ENCODE results near the gene NAGLU. TPM values are rescaled to one million over a fixed set of nuclear protein-coding genes. Genes with fewer than 3 reads are reported as not detected.
"Not testable (repeated sequence)": the region's sequence is repeated elsewhere in the genome, so short reads cannot be mapped to it uniquely, and the experiment has no call there.

Gene NAGLU
- total RNA-seq, 1 donor from 2014 or later = 6.2 TPM

DNA sequence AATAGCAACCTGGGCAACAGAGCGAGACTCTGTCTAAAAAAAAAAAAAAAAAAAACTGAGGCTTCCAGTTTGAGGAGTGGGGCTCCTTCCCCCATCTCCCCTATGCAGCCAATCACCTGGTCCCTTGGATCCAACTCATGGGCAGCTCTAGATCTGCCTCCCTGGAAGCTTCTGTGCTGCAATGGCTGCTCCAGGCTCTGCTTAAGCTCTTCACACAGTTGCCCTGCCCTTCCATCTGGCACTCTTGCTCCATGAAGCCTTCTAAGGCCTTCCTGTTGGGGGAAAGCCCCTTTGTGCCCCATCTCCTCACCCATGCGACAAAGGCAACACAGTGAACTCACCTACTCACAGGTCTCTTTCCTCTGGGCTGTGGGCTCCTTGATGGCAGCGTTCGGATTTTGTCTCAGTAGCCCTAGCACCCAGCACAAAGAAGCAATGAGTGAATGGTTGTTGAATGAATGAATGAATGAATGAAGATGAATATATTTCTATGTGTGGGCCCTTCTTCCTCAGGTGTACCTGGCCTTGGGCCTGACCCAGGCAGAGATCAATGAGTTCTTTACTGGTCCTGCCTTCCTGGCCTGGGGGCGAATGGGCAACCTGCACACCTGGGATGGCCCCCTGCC is 1.9 kb downstream of the NAGLU start:
- DNase-seq (ENCODE audit: low spot score) = no peak
- H3K4me1 Mint-ChIP-seq = peaks cover 13% of the 10 kb centered on the region
- peaks cover 10% of the 10 kb centered on the region for H3K4me1 ChIP-seq
- peak overlapping the region; percentile 77 for H3K4me3 Mint-ChIP-seq
- H3K79me2 ChIP-seq (ENCODE audit: low read depth) = peaks cover 5% of the 10 kb centered on the region
- H3K9me3 Mint-ChIP-seq = no peaks in the 10 kb centered on the region
- TF ChIP-seq CTCF (IDR thresholded peaks at IDR 0.05) (no peak), EZH2 (IDR thresholded peaks at IDR 0.05) (no peak), EZH2phosphoT487 (IDR thresholded peaks at IDR 0.05) (no peak)
- no peaks in the 10 kb centered on the region for H3K36me3 ChIP-seq
- peaks cover 3% of the 10 kb centered on the region for H3K36me3 Mint-ChIP-seq
- no peak overlapping the region for H3K4me3 ChIP-seq
- no peaks in the 10 kb centered on the region for H3K27me3 Mint-ChIP-seq (ENCODE audit: insufficient read depth, low read depth)
- H4K20me1 ChIP-seq (ENCODE audit: low read depth) = no peaks in the 10 kb centered on the region
- peaks cover 13% of the 10 kb centered on the region for H3K27me3 ChIP-seq
- H3K27ac ChIP-seq = no peak overlapping the region
- H3K27ac Mint-ChIP-seq = no peak overlapping the region
- no peaks in the 10 kb centered on the region for H3F3A ChIP-seq (ENCODE audit: low read depth)
- no peak overlapping the region for H3K9ac ChIP-seq
- H2AFZ ChIP-seq (replicated peaks) = no peak overlapping the region
- no peak overlapping the region for H3K4me2 ChIP-seq
- no peaks in the 10 kb centered on the region for H3K9me3 ChIP-seq (ENCODE audit: low read depth)

DNA sequence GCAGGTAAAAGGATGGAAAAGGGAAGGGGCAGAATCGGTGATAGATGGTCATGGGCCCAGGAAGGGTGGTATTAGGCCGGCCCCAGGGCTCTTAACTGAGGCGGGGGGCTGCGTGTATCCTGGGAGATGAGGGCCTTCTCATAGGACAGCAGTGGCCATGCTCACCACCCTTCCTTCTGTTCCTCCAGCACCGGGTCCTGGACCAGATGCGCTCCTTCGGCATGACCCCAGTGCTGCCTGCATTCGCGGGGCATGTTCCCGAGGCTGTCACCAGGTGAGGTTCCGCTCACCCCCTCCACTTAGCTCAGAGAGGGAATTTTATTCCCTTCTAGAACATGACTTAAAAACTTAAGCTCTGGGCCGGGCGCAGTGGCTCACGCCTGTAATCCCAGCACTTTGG is 2.4 kb downstream of the NAGLU start:
- H3K27ac Mint-ChIP-seq = no peak overlapping the region
- Histone ChIP-seq H3K79me2 (ENCODE audit: low read depth) (peaks cover 5% of the 10 kb centered on the region), H3K36me3 (no peaks in the 10 kb centered on the region)

DNA sequence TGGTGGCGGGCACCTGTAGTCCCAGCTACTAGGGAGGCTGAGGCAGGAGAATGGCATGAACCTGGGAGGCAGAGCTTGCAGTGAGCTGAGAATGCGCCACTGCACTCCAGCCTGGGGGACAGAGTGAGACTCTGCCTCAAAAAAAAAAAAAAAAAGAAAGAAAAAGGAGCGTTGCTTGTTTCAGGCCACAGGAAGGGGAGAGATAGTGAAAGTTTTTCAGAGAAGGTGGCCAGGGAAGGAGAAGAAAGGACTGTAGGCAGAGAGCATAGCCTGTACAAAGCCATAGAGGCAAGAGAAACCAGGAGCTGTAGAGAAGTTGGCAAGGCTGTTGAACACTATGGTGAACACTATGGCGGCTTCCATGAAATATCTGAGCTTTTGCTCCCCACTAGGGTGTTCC is 4.5 kb downstream of the NAGLU start:
- not testable (repeated sequence) for H4K20me1 ChIP-seq (ENCODE audit: low read depth); H3K36me3 Mint-ChIP-seq; H3F3A ChIP-seq (ENCODE audit: low read depth); DNase-seq (ENCODE audit: low spot score); H3K4me2 ChIP-seq; H2AFZ ChIP-seq (replicated peaks); H3K4me3 ChIP-seq; H3K4me3 Mint-ChIP-seq; H3K79me2 ChIP-seq (ENCODE audit: low read depth); H3K27ac Mint-ChIP-seq; H3K27me3 ChIP-seq; H3K27me3 Mint-ChIP-seq (ENCODE audit: insufficient read depth, low read depth); H3K4me1 ChIP-seq; H3K9me3 ChIP-seq (ENCODE audit: low read depth); H3K9ac ChIP-seq; H3K36me3 ChIP-seq; H3K27ac ChIP-seq; H3K9me3 Mint-ChIP-seq
- peaks cover 12% of the 10 kb centered on the region for H3K4me1 Mint-ChIP-seq

More for the DNA sequence above, 2.4 kb downstream of the NAGLU start:
- Mint-ChIP-seq H3K4me3 (no peak overlapping the region), H3K9me3 (no peaks in the 10 kb centered on the region), H3K4me1 (peaks cover 13% of the 10 kb centered on the region), H3K36me3 (peaks cover 3% of the 10 kb centered on the region), H3K27me3 (ENCODE audit: insufficient read depth, low read depth) (no peaks in the 10 kb centered on the region)
- no peak for DNase-seq (ENCODE audit: low spot score)
- H3K4me1 ChIP-seq = peaks cover 10% of the 10 kb centered on the region
- H4K20me1 ChIP-seq (ENCODE audit: low read depth) = no peaks in the 10 kb centered on the region
- H3K27me3 ChIP-seq = peaks cover 8% of the 10 kb centered on the region
- H3K9ac ChIP-seq = no peak overlapping the region
- TF ChIP-seq EZH2 (IDR thresholded peaks at IDR 0.05) = no peak
- TF ChIP-seq CTCF (IDR thresholded peaks at IDR 0.05) = no peak
- TF ChIP-seq EZH2phosphoT487 (IDR thresholded peaks at IDR 0.05) = no peak
- no peak overlapping the region for H2AFZ ChIP-seq (replicated peaks)
- H3K4me3 ChIP-seq = no peak overlapping the region
- H3K27ac ChIP-seq = no peak overlapping the region
- H3K9me3 ChIP-seq (ENCODE audit: low read depth) = no peaks in the 10 kb centered on the region
- no peak overlapping the region for H3K4me2 ChIP-seq
- H3F3A ChIP-seq (ENCODE audit: low read depth) = no peaks in the 10 kb centered on the region

DNA sequence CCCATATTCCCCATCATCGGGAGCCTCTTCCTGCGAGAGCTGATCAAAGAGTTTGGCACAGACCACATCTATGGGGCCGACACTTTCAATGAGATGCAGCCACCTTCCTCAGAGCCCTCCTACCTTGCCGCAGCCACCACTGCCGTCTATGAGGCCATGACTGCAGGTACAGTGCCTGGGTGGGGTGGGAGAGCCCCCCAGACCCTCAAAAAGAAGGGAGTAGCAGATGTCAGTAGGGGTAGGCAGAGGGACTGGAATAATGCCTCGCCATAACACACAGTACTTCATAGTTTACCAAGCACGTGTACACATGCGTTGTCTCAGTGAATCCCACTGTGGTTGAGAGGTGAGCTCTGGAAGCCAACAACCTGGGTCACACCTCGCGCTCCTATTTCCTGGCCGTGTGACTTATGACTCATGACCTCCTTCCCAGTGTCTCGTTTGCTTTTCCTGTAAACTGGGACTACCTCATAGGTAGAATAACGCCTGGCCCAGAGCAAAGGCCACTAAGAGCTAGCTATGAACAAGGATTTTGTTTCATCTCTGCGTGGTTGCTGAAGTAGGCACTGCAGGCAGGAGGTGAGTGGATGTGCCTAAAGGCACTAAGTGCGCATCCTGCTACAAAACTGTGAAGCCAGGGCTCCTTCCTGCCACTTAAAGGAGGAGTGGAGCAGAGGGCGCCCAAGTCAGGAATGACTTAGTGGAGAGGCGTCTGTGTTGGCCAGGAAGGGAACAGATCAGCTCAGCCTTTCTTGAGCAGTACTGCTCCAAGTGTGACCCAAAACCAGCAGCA is 5.2 kb downstream of the NAGLU start:
- no peak overlapping the region for H3K9ac ChIP-seq
- H3K4me3 ChIP-seq = no peak overlapping the region
- H3K4me2 ChIP-seq = no peak overlapping the region
- no peak overlapping the region for H3K27ac ChIP-seq
- Mint-ChIP-seq H3K36me3 (peaks cover 5% of the 10 kb centered on the region), H3K27me3 (ENCODE audit: insufficient read depth, low read depth) (no peaks in the 10 kb centered on the region), H3K4me3 (no peak overlapping the region), H3K9me3 (no peaks in the 10 kb centered on the region), H3K4me1 (peaks cover 9% of the 10 kb centered on the region), H3K27ac (no peak overlapping the region)
- no peaks in the 10 kb centered on the region for H4K20me1 ChIP-seq (ENCODE audit: low read depth)
- H3F3A ChIP-seq (ENCODE audit: low read depth) = no peaks in the 10 kb centered on the region
- peaks cover 3% of the 10 kb centered on the region for H3K4me1 ChIP-seq
- no peaks in the 10 kb centered on the region for H3K27me3 ChIP-seq
- no peak overlapping the region for H2AFZ ChIP-seq (replicated peaks)
- no peak for DNase-seq (ENCODE audit: low spot score)
- peaks cover 5% of the 10 kb centered on the region for H3K79me2 ChIP-seq (ENCODE audit: low read depth)
- no peak for TF ChIP-seq CTCF (IDR thresholded peaks at IDR 0.05)
- TF ChIP-seq EZH2phosphoT487 (IDR thresholded peaks at IDR 0.05) = no peak
- TF ChIP-seq EZH2 (IDR thresholded peaks at IDR 0.05) = no peak
- no peaks in the 10 kb centered on the region for H3K36me3 ChIP-seq
- H3K9me3 ChIP-seq (ENCODE audit: low read depth) = no peaks in the 10 kb centered on the region
